H7 (cell line): ENCODE results near the gene RMP24. TPM values are rescaled to one million over a fixed set of nuclear protein-coding genes. Genes with fewer than 3 reads are reported as not detected.

ENCODE experiments used
- total RNA-seq: library from RNA; depleted of rRNA; stranded (reverse); fragments of >200 nt; shearing (Covaris generic); gene quantifications from 2 replicates; pipeline ENCODE4 v1.2.3, GENCODE V29; 2014; rRNA removed

Gene RMP24

Other genes with a start within 250 kb of the RMP24 start
- 101 and 134 TPM in 2 replicates for gene RPRD1A, start 94.9 kb downstream of the RMP24 start, total RNA-seq
- 36.2 and 36.7 TPM in 2 replicates for gene SLC39A6, start 156.7 kb downstream of the RMP24 start, total RNA-seq
- 92.2 and 144 TPM in 2 replicates for gene ELP2, start 157.2 kb downstream of the RMP24 start, total RNA-seq
- 1.7 and 2.4 TPM in 2 replicates for gene MOCOS, start 214.8 kb downstream of the RMP24 start, total RNA-seq